ENCODE measurements around the gene ZNF491.

GRCh38 chr19:11806354-11807098 is 8.2 kb downstream of the ZNF491 start:
- no peak for TF ChIP-seq CTCF (conservative IDR thresholded peaks at IDR 0.05; ENCODE audit: low read length)
- no peak for TF ChIP-seq EZH2phosphoT487 (IDR thresholded peaks at IDR 0.05; ENCODE audit: borderline replicate concordance)
